Endothelial cell (in vitro differentiated cells): ENCODE results near the gene HSPA1L. TPM values are rescaled to one million over a fixed set of nuclear protein-coding genes. Genes with fewer than 3 reads are reported as not detected.
"Not testable (repeated sequence)": the region's sequence is repeated elsewhere in the genome, so short reads cannot be mapped to it uniquely, and the experiment has no call there.

Experiments
- DNase-seq: peaks from one replicate; pipeline ENCODE4 v3.0.0; 2021; ENCODE audit warnings: low spot score
- H3K27ac Mint-ChIP-seq: one replicate; pipeline ENCODE4 v1.8.0; 2021; ENCODE audit warnings: mixed read lengths, inconsistent platforms; ENCODE audit not compliant: unreplicated experiment
- H3K27me3 Mint-ChIP-seq: one replicate; pipeline ENCODE4 v1.8.0; 2021; ENCODE audit warnings: mild to moderate bottlenecking, moderate library complexity, mixed read lengths, inconsistent platforms; ENCODE audit not compliant: unreplicated experiment
- H3K36me3 Mint-ChIP-seq: one replicate; pipeline ENCODE4 v1.8.0; 2021; ENCODE audit warnings: mild to moderate bottlenecking, low read depth, mixed read lengths, inconsistent platforms; ENCODE audit not compliant: unreplicated experiment
- H3K4me1 Mint-ChIP-seq: one replicate; pipeline ENCODE4 v1.8.0; 2021; ENCODE audit warnings: mild to moderate bottlenecking, mixed read lengths, inconsistent platforms; ENCODE audit not compliant: unreplicated experiment
- H3K4me3 Mint-ChIP-seq: one replicate; pipeline ENCODE4 v1.8.0; 2021; ENCODE audit warnings: mild to moderate bottlenecking, mixed read lengths, inconsistent platforms; ENCODE audit not compliant: unreplicated experiment
- H3K9me3 Mint-ChIP-seq: one replicate; pipeline ENCODE4 v1.8.0; 2021; ENCODE audit warnings: mixed read lengths, inconsistent platforms; ENCODE audit not compliant: unreplicated experiment
- total RNA-seq: library from RNA; stranded (reverse); fragmentation: NEBNext Ultra II Directional; extraction: Animal tissue kit (Norgen Biotek cat#: 25700); gene quantifications from one replicate; pipeline ENCODE4 v1.2.1, GENCODE V29; 2021; ENCODE audit not compliant: unreplicated experiment
- TF ChIP-seq, protein P1 (sequence below): fragments of 200-600 bp; sonication (generic); IDR thresholded peaks from one replicate; pipeline ENCODE4 v1.5.0; 2021; ENCODE audit warnings: antibody characterized with exemption; ENCODE audit not compliant: unreplicated experiment

Gene HSPA1L
- total RNA-seq, 1 donor from 2014 or later, result 0.82 TPM

DNA sequence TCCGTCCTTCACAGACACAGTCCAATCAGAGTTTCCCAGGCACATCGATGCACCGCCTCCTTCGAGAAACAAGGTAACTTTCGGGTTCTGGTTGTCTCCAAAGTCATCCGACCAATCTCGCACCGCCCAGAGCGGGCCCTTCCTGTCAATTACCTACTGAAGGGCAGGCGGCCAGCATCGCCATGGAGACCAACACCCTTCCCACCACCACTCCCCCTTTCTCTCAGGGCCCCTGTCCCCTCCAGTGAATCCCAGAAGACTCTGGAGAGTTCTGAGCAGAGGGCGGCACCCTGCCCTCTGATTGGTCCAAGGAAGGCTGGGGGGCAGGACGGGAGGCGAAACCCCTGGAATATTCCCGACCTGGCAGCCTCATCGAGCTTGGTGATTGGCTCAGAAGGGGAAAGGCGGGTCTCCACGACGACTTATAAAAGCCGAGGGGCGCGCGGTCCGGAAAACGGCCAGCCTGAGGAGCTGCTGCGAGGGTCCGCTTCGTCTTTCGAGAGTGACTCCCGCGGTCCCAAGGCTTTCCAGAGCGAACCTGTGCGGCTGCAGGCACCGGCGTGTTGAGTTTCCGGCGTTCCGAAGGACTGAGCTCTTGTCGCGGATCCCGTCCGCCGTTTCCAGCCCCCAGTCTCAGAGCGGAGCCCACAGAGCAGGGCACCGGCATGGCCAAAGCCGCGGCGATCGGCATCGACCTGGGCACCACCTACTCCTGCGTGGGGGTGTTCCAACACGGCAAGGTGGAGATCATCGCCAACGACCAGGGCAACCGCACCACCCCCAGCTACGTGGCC lies 12.4 kb upstream of the HSPA1L start, which contains the start of gene HSPA1B:
Gene HSPA1B, plus strand, starts transcription at position 453 of the 794 bp plus-strand sequence. Its CDS starts 213 bp downstream, at position 666.
- peaks cover 20% of the 10 kb centered on the region for H3K4me1 Mint-ChIP-seq
- TF ChIP-seq, protein P1, sequence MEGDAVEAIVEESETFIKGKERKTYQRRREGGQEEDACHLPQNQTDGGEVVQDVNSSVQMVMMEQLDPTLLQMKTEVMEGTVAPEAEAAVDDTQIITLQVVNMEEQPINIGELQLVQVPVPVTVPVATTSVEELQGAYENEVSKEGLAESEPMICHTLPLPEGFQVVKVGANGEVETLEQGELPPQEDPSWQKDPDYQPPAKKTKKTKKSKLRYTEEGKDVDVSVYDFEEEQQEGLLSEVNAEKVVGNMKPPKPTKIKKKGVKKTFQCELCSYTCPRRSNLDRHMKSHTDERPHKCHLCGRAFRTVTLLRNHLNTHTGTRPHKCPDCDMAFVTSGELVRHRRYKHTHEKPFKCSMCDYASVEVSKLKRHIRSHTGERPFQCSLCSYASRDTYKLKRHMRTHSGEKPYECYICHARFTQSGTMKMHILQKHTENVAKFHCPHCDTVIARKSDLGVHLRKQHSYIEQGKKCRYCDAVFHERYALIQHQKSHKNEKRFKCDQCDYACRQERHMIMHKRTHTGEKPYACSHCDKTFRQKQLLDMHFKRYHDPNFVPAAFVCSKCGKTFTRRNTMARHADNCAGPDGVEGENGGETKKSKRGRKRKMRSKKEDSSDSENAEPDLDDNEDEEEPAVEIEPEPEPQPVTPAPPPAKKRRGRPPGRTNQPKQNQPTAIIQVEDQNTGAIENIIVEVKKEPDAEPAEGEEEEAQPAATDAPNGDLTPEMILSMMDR, result no peak
- H3K4me3 Mint-ChIP-seq, result peak within 1 kb of the TSS; percentile 92
- H3K36me3 Mint-ChIP-seq, result no peaks in the 10 kb centered on the region
- peaks cover 3% of the 10 kb centered on the region for H3K27me3 Mint-ChIP-seq
- no peaks in the 10 kb centered on the region for H3K9me3 Mint-ChIP-seq
- H3K27ac Mint-ChIP-seq, result peak within 1 kb of the TSS; percentile 96
- peak; percentile 87 for DNase-seq

DNA sequence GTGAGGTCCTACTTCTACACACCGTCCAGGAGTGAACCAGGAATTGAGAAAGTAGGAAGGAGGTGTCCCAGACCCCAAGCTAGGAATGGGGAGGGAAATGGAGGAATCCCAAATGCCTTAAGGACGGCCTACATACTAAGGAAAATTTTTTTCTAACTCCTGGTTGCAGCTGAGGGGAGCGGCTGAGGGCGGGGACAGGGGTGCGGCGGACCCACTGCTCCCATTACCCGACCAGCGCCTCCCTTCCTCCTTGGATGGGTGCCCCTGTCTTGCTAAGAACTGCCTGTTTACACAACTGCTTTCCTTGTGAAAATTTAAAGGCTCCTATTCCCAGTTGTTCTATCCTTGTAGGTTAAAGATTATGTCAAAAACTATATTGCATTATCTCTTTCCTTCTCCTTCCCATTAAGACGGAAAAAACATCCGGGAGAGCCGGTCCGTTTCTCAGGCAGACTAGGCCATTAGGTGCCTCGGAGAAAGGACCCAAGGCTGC lies 11.8 kb upstream of the HSPA1L start:
- TF ChIP-seq, protein P1, result no peak
- peak; percentile 22 for DNase-seq
- H3K4me1 Mint-ChIP-seq, result peaks cover 24% of the 10 kb centered on the region
- peaks cover 4% of the 10 kb centered on the region for H3K27me3 Mint-ChIP-seq
- H3K27ac Mint-ChIP-seq, result peak overlapping the region; percentile 96
- no peaks in the 10 kb centered on the region for H3K9me3 Mint-ChIP-seq
- H3K4me3 Mint-ChIP-seq, result peak overlapping the region; percentile 92
- H3K36me3 Mint-ChIP-seq, result no peaks in the 10 kb centered on the region

DNA sequence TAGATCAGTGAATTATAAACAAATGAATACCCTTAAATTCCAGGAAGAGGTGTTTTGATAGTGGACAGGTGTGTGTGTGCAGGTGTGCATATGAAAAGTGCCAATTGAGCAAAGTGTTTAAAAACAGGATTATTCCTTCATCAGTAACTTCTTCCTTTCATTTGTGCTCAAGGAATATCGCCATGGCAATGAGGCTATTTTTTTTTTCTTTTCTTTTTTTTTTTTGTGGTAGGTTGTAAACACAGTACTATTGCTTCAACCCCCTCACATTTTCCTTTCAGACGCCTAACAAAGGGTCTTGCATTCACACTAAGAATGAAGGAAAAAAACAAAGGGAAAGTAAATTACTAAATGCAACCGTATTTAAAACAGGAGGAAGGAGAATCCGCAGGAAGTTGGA lies 10.5 kb upstream of the HSPA1L start:
- Mint-ChIP-seq H3K4me1 (peaks cover 27% of the 10 kb centered on the region), H3K36me3 (no peaks in the 10 kb centered on the region), H3K4me3 (no peak overlapping the region), H3K27me3 (peaks cover 5% of the 10 kb centered on the region), H3K27ac (peak overlapping the region; percentile 88), H3K9me3 (no peaks in the 10 kb centered on the region)
- no peak for DNase-seq
- TF ChIP-seq, protein P1, result no peak

DNA sequence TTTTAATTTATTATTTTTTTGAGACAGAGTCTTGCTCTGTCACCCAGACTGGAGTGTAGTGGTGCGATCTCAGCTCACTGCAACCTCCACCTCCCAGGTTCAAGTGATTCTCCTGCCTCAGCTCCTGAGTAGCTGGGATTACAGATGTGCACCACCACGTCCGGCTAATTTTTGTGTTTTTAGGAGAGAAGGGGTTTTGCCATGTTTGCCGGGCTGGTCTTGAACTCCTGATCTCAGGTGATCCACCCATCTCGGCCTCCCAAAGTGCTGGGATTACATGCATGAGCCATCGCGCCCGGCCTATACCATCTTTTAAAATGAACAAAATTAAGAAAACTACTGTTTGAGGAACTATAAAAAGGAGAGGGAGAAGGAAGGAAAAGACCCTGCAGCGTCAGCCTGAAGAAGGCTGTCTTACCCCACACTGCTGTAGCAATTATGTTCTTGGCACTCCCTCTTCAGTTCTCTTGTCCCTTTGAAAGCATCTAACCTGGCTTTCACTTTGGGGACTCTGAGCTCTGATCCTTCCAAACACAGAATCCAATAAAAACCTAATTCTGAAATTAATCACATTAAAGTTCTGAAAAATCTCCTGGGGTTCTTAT lies 8.6 kb upstream of the HSPA1L start:
- not testable (repeated sequence) for H3K27me3 Mint-ChIP-seq, H3K36me3 Mint-ChIP-seq, H3K27ac Mint-ChIP-seq, H3K9me3 Mint-ChIP-seq, DNase-seq, H3K4me3 Mint-ChIP-seq
- peaks cover 22% of the 10 kb centered on the region for H3K4me1 Mint-ChIP-seq

DNA sequence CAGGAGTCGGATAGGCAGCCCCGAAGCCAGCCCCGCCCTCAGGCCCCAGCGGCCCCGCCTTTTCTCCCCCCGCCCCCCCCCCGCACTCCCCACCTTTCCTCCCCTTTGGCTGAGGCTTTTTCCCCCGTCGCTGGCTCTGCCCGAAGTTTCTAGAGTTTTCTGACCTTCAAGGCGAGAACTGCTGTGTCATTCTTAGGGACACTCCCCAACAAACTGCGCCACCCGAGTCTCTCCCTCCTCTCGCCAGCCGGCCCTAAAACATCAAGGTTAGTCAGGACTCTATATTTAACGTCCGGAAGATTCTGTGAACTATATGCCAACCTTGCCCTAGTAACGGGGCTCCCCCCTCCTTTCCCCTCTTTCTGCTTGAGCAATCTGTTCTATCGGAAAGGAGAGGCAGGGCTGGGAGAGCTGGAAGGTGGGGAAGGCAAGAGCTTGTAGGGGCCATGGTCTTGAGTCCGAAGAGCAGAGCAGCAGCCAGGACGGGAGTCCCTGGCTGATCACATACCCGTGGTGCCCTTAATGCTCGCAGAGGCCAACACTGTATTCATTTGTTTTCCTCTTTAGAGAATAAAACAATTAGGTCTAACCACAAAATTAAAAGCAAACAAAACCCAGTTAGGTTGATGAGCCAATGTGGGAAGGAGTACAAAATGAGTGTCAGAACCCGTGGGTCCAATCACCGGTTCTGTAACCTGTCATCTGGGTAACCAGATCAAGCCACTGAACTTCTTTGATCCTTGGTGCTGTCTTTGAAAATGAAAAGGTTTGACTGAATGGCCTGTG lies 7.1 kb upstream of the HSPA1L start:
- peaks cover 3% of the 10 kb centered on the region for H3K27me3 Mint-ChIP-seq
- TF ChIP-seq, protein P1, result no peak
- peak; percentile 14 for DNase-seq
- H3K9me3 Mint-ChIP-seq, result no peaks in the 10 kb centered on the region
- peak overlapping the region; percentile 93 for H3K27ac Mint-ChIP-seq
- peak overlapping the region; percentile 92 for H3K4me3 Mint-ChIP-seq
- H3K36me3 Mint-ChIP-seq, result no peaks in the 10 kb centered on the region
- peaks cover 32% of the 10 kb centered on the region for H3K4me1 Mint-ChIP-seq
